HG03025 (cell line): Measurements from ENCODE around the gene PTBP1.
"Not testable (repeated sequence)": the region's sequence is repeated elsewhere in the genome, so short reads cannot be mapped to it uniquely, and the experiment has no call there.

Experiments
- ATAC-seq: cut with Tn5 transposase; IDR thresholded peaks from one replicate; pipeline ENCODE4 v1.9.1; 2021; ENCODE audit warnings: mild to moderate bottlenecking, moderate library complexity; ENCODE audit not compliant: unreplicated experiment, low FRiP score

PTBP1 gene

GRCh38 chr19:807627-808422, 10.6 kb downstream of the PTBP1 start:
- ATAC-seq: no peak

GRCh38 chr19:808423-808775, 11.1 kb downstream of the PTBP1 start:
- no peak for ATAC-seq

GRCh38 chr19:810077-810855, 13.0 kb downstream of the PTBP1 start:
- no peak for ATAC-seq

- no peak for ATAC-seq
Observed at GRCh38 chr19:810883-811489, 13.7 kb downstream of the PTBP1 start.

GRCh38 chr19:811506-812048, 14.3 kb downstream of the PTBP1 start:
- ATAC-seq: no peak

- ATAC-seq: no peak
Observed at GRCh38 chr19:812049-812746, 14.9 kb downstream of the PTBP1 start.

GRCh38 chr19:812747-813218, 15.5 kb downstream of the PTBP1 start:
- ATAC-seq: no peak

- no peak for ATAC-seq
Observed at GRCh38 chr19:813219-814151, 16.2 kb downstream of the PTBP1 start.

GRCh38 chr19:814152-815078, 17.2 kb downstream of the PTBP1 start:
- no peak for ATAC-seq

- ATAC-seq: no peak
Observed at GRCh38 chr19:815079-815774, 18.0 kb downstream of the PTBP1 start.

GRCh38 chr19:815775-816499, 18.7 kb downstream of the PTBP1 start:
- ATAC-seq: no peak

GRCh38 chr19:816500-816857, 19.2 kb downstream of the PTBP1 start:
- ATAC-seq: no peak

- ATAC-seq: not testable (repeated sequence)
Observed at GRCh38 chr19:820212-820611, 23.0 kb downstream of the PTBP1 start.

GRCh38 chr19:821231-821824, 24.1 kb downstream of the PTBP1 start:
- ATAC-seq: no peak

- ATAC-seq: no peak
Observed at GRCh38 chr19:821825-822503, 24.7 kb downstream of the PTBP1 start, which contains the start of gene PLPPR3. Gene PLPPR3 (minus strand): TSS chr19:821955. CDS start chr19:821559, 396 bp downstream.

- ATAC-seq: no peak
Observed at GRCh38 chr19:823565-824121, 26.4 kb downstream of the PTBP1 start.
